SW480 (cell line): Measurements from ENCODE around the gene HAO1.
"Not testable (repeated sequence)": the region's sequence is repeated elsewhere in the genome, so short reads cannot be mapped to it uniquely, and the experiment has no call there.

ENCODE experiments used
- DNase-seq: peaks from one replicate; pipeline ENCODE4 v3.0.0-alpha.2; 2016; ENCODE audit warnings: low spot score

The HAO1 gene

DNA sequence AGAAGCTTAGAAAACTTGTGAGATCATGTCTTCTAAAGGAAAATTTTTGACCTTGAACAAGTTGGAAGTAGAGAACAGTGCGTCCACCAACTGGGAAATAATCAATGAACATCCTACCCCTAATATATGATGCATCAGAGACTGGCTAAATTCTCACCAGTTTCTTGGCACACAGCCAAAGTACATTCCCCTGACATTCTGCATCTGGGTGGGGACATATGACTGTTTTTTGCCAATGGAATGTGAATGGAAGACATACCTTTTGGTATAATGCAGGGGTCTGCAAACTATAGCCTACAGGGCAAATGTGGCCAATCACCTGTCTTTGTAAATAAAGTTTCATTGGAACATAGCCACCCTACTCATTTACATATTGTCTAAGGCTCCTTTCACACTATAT is 84.7 kb downstream of the HAO1 start:
- no peak for DNase-seq

DNA sequence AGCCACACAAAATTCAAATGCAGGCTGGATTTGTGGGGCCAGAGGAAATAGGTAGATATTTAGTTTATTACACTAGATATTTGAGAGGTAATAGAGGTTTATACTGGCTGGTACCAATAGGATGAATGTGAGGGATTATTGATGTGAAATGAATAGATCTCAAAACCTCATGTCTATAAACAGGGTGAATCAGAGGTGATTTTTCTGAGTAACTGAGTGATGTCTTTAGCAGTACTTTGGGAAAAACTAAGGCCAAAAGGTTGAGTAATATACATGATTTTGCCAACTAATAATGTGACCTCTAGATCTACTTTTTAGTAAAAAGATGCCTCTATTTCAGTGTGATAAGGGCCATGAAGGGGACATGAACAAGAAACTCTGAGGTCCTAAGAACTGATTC is 86.8 kb downstream of the HAO1 start:
- no peak for DNase-seq

DNA sequence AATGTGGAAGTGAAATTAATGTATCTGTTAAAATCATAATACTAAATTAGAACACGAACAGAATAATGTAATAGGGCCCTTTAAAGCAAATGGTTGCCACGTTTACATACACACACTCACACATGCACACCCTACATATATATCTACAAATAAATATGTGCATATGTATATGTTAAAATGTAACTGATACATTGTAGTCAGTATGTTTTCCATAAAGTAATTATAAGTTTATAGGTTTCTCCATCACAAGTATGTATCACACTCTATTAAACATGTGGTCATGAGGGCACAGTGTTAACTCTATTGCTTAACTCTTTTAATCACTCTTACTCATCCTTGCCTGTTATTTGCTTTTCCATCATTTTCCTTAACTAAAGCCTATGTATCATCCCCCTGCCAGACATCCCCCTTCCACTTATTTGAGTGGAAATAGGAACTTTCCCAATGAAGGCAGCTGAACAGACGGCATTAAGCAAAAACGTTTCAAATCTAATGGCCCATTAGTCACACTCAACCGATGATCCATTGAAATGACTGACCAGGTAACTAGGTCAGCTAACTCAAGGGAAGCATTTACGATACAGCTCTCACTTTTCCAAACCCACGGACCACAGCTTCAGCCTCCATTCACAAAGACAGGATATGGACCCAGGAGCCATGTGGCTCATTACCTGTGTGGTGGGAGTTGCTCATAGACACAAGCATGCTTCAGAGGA is 89.3 kb downstream of the HAO1 start:
- no peak for DNase-seq

DNA sequence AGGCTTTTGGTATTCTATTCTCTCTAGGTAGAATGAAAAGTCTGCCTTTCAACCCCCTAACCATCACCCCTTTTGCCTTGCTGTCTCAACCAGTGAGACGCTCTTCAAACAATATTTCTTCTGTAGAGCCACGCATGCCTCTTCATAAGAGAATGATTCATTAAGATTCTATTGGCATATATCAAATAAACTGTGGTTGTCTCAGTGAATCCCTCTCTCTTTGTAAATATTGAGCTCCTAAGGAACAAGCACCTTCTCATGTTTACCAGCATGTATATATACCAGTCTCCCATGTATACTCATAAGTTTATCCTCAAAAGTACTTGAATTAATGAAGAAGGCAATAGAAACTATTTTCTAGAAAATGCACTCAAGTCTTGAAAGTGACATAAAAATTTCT is 90.6 kb downstream of the HAO1 start:
- no peak for DNase-seq

DNA sequence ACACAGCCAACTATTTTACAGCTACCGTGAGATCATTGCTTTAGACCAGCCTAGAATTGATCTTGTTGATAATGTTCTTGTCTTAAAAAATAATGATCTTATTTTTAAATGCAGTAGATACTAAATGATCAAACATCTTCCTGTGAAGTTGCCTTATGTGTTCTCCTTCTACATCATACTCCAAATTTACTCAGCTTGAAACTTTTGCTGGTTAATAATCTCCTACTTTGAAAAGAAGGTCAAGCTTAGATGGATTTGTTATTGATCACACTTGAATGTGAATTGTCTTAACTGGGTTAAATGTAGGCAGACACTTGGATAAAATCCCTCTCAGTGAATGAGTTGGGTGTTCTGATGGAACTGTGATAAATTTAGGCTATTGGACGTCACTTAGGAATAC is 91.9 kb downstream of the HAO1 start:
- no peak for DNase-seq

DNA sequence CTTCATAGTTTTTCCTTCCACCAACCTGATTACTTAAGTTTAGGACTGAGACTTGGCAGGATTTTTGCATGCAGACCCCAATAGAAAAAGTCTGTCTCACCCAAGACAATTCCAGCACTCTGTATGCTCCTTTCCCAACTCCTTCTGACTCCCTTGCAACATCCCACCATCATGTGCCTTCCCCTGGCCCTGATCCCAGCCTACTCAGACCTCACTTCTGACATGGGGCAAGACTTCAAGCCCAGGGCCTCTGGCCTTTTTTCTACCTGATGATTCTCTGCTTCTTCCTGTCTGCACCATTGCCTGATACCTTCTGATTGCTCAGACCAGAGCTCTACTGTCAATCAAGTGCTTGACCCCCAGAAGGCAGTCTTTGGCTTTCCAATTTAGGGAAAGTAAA is 96.6 kb downstream of the HAO1 start:
- DNase-seq: no peak

DNA sequence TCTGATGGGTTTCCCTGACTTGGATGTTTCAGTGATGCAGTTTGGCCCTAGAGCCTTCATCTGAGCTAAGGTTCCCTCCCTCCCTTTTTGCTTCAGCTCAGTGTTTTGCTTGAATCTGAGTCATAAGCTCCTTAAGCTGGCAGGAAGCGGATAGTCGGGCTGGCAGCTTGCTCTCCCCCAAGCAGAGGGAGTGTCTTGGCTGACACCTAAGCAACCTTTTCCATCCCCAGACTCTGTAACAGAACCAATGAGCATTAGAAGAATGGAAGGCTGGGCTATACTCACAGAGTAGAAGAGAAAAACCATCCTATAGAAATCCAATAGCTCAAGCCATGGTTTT is 98.3 kb downstream of the HAO1 start:
- no peak for DNase-seq

DNA sequence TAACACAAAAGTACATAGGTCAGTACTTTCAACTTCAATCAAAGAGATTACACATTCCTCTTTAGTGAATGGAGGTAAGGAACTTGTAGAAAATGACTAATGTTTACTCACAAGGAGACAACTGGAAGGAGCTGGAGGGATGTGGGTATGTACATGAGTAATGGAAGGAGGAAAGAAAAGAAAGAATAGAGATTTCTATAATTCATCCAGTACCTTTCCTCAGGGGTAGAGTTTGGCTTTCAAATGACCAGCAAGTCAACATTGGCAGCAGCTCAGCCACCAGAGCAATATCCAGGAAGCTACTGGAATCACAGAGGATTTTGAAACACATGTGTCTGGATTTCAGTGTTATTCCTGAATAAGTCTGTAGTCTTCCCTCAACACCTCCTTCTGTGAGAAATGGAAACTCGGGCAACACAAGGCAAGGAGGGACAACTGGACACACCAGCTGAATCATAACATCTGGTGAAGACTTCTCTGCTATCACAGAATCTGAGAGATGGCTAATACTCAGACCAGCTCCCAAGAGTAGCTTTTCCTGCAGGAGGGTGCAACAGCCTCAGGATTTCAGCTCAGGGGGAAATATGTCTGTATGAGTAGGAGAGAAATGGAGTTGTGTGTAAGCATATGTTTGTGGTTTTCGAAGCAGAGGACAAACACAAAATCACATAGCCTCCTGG is 98.8 kb downstream of the HAO1 start:
- DNase-seq: no peak

DNA sequence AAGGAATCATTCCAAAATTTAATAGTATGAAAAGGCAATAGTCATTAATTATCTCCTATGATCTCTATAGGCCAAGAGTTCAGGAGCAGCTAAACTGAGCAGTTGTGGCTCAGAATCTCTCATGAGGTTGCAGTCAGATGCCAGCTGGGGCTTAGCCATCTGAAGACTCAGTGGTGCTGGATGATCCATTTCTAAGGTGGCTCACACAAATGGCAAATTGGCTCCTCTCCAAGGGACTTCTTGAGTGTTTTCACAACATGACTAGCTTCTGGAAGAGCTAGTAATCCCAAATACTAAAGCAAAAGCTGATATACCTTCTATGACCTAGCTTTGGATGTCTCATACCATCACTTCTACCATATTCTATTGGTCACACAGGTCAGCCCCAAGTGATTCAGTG is 104.2 kb downstream of the HAO1 start:
- DNase-seq: no peak

DNA sequence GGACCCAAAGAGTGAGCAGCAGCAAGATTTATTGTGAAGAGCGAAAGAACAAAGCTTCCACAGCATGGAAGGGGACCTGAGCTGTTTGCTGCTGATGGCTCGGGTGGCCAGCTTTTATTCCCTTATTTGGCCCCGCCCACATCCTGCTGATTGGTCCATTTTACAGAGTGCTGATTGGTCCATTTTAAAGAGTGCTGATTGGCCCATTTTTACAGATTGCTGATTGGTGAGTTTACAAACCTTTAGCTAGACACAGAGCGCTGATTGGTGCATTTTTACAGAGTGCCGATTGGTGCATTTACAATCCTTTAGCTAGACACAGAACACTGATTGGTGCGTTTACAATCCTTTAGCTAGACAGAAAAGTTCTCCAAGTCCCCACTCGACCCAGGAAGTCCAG is 105.8 kb downstream of the HAO1 start:
- not testable (repeated sequence) for DNase-seq
